ENCODE measurements around the gene IL18R1. TPM values are rescaled to one million over a fixed set of nuclear protein-coding genes. Genes with fewer than 3 reads are reported as not detected.

IL18R1 gene
- total and polyA plus RNA-seq, 4 donors = 7.5 to 63.5 (median 25.7) TPM

DNA sequence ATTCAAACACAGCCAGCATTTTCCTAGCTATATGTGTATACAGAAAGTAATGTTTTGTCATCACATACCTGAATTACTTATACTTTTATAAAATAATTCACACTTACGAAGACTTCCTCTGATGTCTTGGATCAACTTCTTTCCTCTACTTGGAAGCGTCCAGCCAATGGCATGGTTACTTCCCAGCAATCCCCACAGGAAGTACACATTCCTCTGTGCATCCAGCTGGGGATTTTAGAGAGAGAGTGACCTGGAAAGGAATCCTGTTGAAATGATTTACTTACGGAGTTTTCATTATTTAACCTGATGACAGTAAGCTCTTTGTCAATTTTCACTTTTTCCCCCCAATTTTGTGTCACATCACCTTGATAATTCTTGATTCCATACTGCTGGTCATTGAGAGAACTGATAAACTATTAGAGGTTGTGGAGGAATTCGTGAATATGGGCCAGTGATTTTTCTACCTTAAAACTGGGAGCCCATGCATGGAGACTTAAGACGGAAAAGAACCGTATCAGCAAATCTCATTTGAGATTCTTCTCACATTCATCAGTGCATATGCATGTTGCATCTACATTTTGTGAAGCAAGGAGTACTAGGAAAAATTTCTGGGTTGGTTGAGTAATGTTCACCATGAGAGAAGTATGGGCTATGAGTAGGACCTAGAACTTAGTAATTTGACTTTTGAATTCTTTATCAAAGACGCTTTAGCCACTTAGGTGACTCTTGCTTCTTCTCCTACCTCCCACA lies 9.0 kb upstream of the IL18R1 start:
- Histone ChIP-seq H3K9me3 (ENCODE audit: control insufficient read depth in 4 of 4, insufficient read depth in 3 of 4, low read length in 3 of 4) (no peaks in the 10 kb centered on the region), H3K9ac (ENCODE audit: insufficient read depth in 1 of 2, low read length in 2 of 2) (no peak overlapping the region), H3K27me3 (ENCODE audit: control insufficient read depth in 3 of 3, insufficient read depth in 3 of 3, low read length in 2 of 3) (no peaks in the 10 kb centered on the region), H3K4me3 (no peak overlapping the region), H3K36me3 (ENCODE audit: control insufficient read depth in 4 of 4, insufficient read depth in 4 of 4, low read length in 4 of 4) (peaks cover 0 to 4% (median 0%) of the 10 kb centered on the region in 4 donors), H3K4me1 (ENCODE audit: control insufficient read depth in 5 of 5, insufficient read depth in 5 of 5, low read length in 5 of 5) (no peaks in the 10 kb centered on the region), H3K27ac (ENCODE audit: low read depth in 1 of 2, low read length in 1 of 2) (no peak overlapping the region)
- no peak for TF ChIP-seq CTCF (IDR thresholded peaks at IDR 0.05; ENCODE audit: control extremely low read depth, extremely low read depth)
- 93 to 96% methylated on average over 7 of the region's 7 CpGs for WGBS, 2 donors
- DNase-seq = no peak
- no peak for ATAC-seq (ENCODE audit: insufficient read depth, low FRiP score)

DNA sequence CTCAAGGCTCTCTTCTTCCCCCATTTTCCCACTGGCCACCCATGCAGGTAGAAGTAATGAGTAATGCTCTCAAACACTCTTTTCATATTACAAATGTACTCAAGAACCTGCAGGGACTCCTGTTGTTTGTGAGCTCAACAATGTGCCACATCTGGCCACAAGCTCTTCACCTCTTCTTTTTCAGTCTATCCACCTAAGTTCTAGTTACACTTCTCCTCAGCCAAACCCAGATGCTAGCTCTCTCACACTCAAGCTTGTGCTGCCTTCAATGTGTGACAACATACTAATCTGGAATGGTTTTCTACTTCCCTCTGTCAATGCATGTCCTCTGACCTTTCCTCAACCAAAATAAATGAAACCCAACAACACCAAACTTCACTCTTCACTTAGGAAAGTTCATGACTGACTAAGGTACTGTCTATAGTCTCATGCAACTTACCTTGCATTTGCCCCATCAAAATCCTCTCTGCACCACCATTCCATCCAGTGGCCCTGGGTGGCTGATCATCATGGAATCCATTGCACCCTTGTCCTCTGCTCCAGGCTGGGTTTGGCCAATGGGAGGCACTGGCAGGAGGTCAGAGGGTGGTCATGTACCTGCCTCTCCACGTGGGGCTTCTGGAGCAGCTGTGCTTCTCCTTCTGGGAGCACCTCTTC lies 5.3 kb upstream of the IL18R1 start:
- Histone ChIP-seq H3K9ac (ENCODE audit: insufficient read depth in 1 of 2, low read length in 2 of 2) (no peak overlapping the region), H3K4me3 (no peak overlapping the region), H3K4me1 (ENCODE audit: control insufficient read depth in 5 of 5, insufficient read depth in 5 of 5, low read length in 5 of 5) (no peaks in the 10 kb centered on the region), H3K9me3 (ENCODE audit: control insufficient read depth in 4 of 4, insufficient read depth in 3 of 4, low read length in 3 of 4) (no peaks in the 10 kb centered on the region), H3K27ac (ENCODE audit: low read depth in 1 of 2, low read length in 1 of 2) (no peak overlapping the region), H3K36me3 (ENCODE audit: control insufficient read depth in 4 of 4, insufficient read depth in 4 of 4, low read length in 4 of 4) (no peaks in the 10 kb centered on the region), H3K27me3 (ENCODE audit: control insufficient read depth in 3 of 3, insufficient read depth in 3 of 3, low read length in 2 of 3) (no peaks in the 10 kb centered on the region)
- ATAC-seq (ENCODE audit: insufficient read depth, low FRiP score) = no peak
- no peak for DNase-seq
- TF ChIP-seq CTCF (IDR thresholded peaks at IDR 0.05; ENCODE audit: control extremely low read depth, extremely low read depth) = no peak
- 80 to 88% methylated on average over 1 of the region's 1 CpG for WGBS, 2 donors

- ATAC-seq (ENCODE audit: insufficient read depth, low FRiP score) = no peak
- TF ChIP-seq CTCF (IDR thresholded peaks at IDR 0.05; ENCODE audit: control extremely low read depth, extremely low read depth) = no peak
- 11 to 13% methylated on average over 7 of the region's 7 CpGs for WGBS, 2 donors
- peak overlapping the region; percentile 8 to 56 for H3K9ac ChIP-seq (ENCODE audit: insufficient read depth in 1 of 2, low read length in 2 of 2)
- peak overlapping the region; percentile 52 for H3K4me3 ChIP-seq
- peak overlapping the region in 1 of 2 donors; percentile 84 for H3K27ac ChIP-seq (ENCODE audit: low read depth in 1 of 2, low read length in 1 of 2)
- peaks cover 0 to 5% (median 0%) of the 10 kb centered on the region in 5 donors for H3K4me1 ChIP-seq (ENCODE audit: control insufficient read depth in 5 of 5, insufficient read depth in 5 of 5, low read length in 5 of 5)
- peak in 1 of 3 donors; percentile 3 for DNase-seq
- H3K9me3 ChIP-seq (ENCODE audit: control insufficient read depth in 4 of 4, insufficient read depth in 3 of 4, low read length in 3 of 4) = no peaks in the 10 kb centered on the region
- no peaks in the 10 kb centered on the region for H3K36me3 ChIP-seq (ENCODE audit: control insufficient read depth in 4 of 4, insufficient read depth in 4 of 4, low read length in 4 of 4)
- H3K27me3 ChIP-seq (ENCODE audit: control insufficient read depth in 3 of 3, insufficient read depth in 3 of 3, low read length in 2 of 3) = no peaks in the 10 kb centered on the region
Measured at GRCh38 chr2:102356381-102356712, 751 bp downstream of the IL18R1 start.

Data from lung (tissue), 12 donors.